ENCODE data around the gene FAM204A. TPM values are rescaled to one million over a fixed set of nuclear protein-coding genes. Genes with fewer than 3 reads are reported as not detected.

FAM204A gene
- total RNA-seq, 1 donor: 85.8 TPM

GRCh38 chr10:118256825-118257570, 85.1 kb downstream of the FAM204A start:
- no peak overlapping the region for H3K4me3 ChIP-seq (ENCODE audit: insufficient read depth, low read length)
- peaks cover 22% of the 10 kb centered on the region for H3K27me3 ChIP-seq (ENCODE audit: insufficient read depth, low read length)
- H3K36me3 ChIP-seq (ENCODE audit: insufficient read depth, low read length): no peaks in the 10 kb centered on the region
- DNase-seq (ENCODE audit: insufficient read length, low spot score, missing footprints): no peak
- H3K9me3 ChIP-seq (ENCODE audit: low read depth, low read length): no peaks in the 10 kb centered on the region
- TF ChIP-seq CTCF (IDR thresholded peaks at IDR 0.05; ENCODE audit: extremely low read depth, low read depth, low read length): no peak
- no peak overlapping the region for H3K27ac ChIP-seq (ENCODE audit: low read depth, low read length)
- H3K79me2 ChIP-seq (ENCODE audit: insufficient read depth, low read length): no peaks in the 10 kb centered on the region
- no peaks in the 10 kb centered on the region for H4K20me1 ChIP-seq (ENCODE audit: insufficient read depth, low read length)
- no peaks in the 10 kb centered on the region for H3K4me1 ChIP-seq (ENCODE audit: insufficient read depth, low read length)
- no peak overlapping the region for H2AFZ ChIP-seq (ENCODE audit: low read length)
- H3K4me2 ChIP-seq (ENCODE audit: insufficient read depth, low read length): no peak overlapping the region

- Histone ChIP-seq H3K27ac (ENCODE audit: low read depth, low read length) (no peak overlapping the region), H4K20me1 (ENCODE audit: insufficient read depth, low read length) (no peaks in the 10 kb centered on the region), H3K36me3 (ENCODE audit: insufficient read depth, low read length) (no peaks in the 10 kb centered on the region), H3K4me1 (ENCODE audit: insufficient read depth, low read length) (no peaks in the 10 kb centered on the region), H3K4me2 (ENCODE audit: insufficient read depth, low read length) (no peak overlapping the region), H3K27me3 (ENCODE audit: insufficient read depth, low read length) (peaks cover 22% of the 10 kb centered on the region), H3K4me3 (ENCODE audit: insufficient read depth, low read length) (no peak overlapping the region), H3K9me3 (ENCODE audit: low read depth, low read length) (no peaks in the 10 kb centered on the region), H3K79me2 (ENCODE audit: insufficient read depth, low read length) (no peaks in the 10 kb centered on the region), H2AFZ (ENCODE audit: low read length) (no peak overlapping the region)
- no peak for DNase-seq (ENCODE audit: insufficient read length, low spot score, missing footprints)
- TF ChIP-seq CTCF (IDR thresholded peaks at IDR 0.05; ENCODE audit: extremely low read depth, low read depth, low read length): no peak
These were observed 85.9 kb downstream of the FAM204A start for GRCh38 chr10:118256209-118256608.

GRCh38 chr10:118255355-118255754, 86.8 kb downstream of the FAM204A start:
- no peak overlapping the region for H2AFZ ChIP-seq (ENCODE audit: low read length)
- no peaks in the 10 kb centered on the region for H4K20me1 ChIP-seq (ENCODE audit: insufficient read depth, low read length)
- H3K4me2 ChIP-seq (ENCODE audit: insufficient read depth, low read length): no peak overlapping the region
- no peaks in the 10 kb centered on the region for H3K36me3 ChIP-seq (ENCODE audit: insufficient read depth, low read length)
- H3K27me3 ChIP-seq (ENCODE audit: insufficient read depth, low read length): peaks cover 22% of the 10 kb centered on the region
- no peaks in the 10 kb centered on the region for H3K79me2 ChIP-seq (ENCODE audit: insufficient read depth, low read length)
- no peak for TF ChIP-seq CTCF (IDR thresholded peaks at IDR 0.05; ENCODE audit: extremely low read depth, low read depth, low read length)
- H3K4me1 ChIP-seq (ENCODE audit: insufficient read depth, low read length): no peaks in the 10 kb centered on the region
- H3K4me3 ChIP-seq (ENCODE audit: insufficient read depth, low read length): no peak overlapping the region
- DNase-seq (ENCODE audit: insufficient read length, low spot score, missing footprints): no peak
- H3K9me3 ChIP-seq (ENCODE audit: low read depth, low read length): no peaks in the 10 kb centered on the region
- H3K27ac ChIP-seq (ENCODE audit: low read depth, low read length): no peak overlapping the region

GRCh38 chr10:118254654-118255053, 87.5 kb downstream of the FAM204A start:
- Histone ChIP-seq H3K79me2 (ENCODE audit: insufficient read depth, low read length) (no peaks in the 10 kb centered on the region), H3K9me3 (ENCODE audit: low read depth, low read length) (no peaks in the 10 kb centered on the region), H3K36me3 (ENCODE audit: insufficient read depth, low read length) (no peaks in the 10 kb centered on the region), H3K4me3 (ENCODE audit: insufficient read depth, low read length) (no peak overlapping the region), H3K27me3 (ENCODE audit: insufficient read depth, low read length) (peaks cover 24% of the 10 kb centered on the region), H3K27ac (ENCODE audit: low read depth, low read length) (no peak overlapping the region), H3K4me2 (ENCODE audit: insufficient read depth, low read length) (no peak overlapping the region), H3K4me1 (ENCODE audit: insufficient read depth, low read length) (no peaks in the 10 kb centered on the region), H4K20me1 (ENCODE audit: insufficient read depth, low read length) (no peaks in the 10 kb centered on the region), H2AFZ (ENCODE audit: low read length) (no peak overlapping the region)
- no peak for DNase-seq (ENCODE audit: insufficient read length, low spot score, missing footprints)
- no peak for TF ChIP-seq CTCF (IDR thresholded peaks at IDR 0.05; ENCODE audit: extremely low read depth, low read depth, low read length)

Data from osteoblast (primary cell).